Measurements from ENCODE around the gene HSPBP1. TPM values are rescaled to one million over a fixed set of nuclear protein-coding genes. Genes with fewer than 3 reads are reported as not detected.

The HSPBP1 gene
- total and polyA plus RNA-seq, 2 of the 4 experiments (the other 2 are of a cell fraction): 21.0 to 43.2 TPM

DNA sequence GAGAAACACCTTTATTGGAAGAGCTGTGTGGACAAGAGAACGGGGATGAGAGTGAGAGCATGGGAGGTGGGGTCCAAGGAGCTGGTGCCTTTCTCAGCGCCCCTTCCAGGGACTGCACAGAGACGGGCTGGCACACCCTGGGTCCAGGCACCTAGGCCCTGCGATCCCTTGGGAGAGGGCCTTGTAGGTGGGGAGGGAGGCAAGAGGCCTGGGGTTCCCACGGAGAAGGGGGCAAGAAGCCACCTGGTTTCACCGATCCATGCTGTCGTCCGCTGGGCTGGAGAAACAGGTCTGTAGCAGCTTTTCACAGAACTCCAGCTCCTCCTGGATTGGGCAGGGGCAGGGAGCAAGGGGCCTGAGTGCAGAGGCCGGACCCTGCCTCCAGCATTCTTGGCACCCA, 17.6 kb downstream of the HSPBP1 start:
- Histone ChIP-seq H2AK9ac (replicated peaks; ENCODE audit: low read depth, low read length, poor library complexity) (no peak overlapping the region), H3K56ac (ENCODE audit: extremely low read depth, insufficient read depth, low read length) (no peak overlapping the region), H3K9me3 (ENCODE audit: control insufficient read depth, insufficient read depth, low read length) (no peaks in the 10 kb centered on the region), H2AFZ (replicated peaks; ENCODE audit: low read length, poor library complexity) (no peak overlapping the region), H2BK20ac (ENCODE audit: low read depth, low read length) (no peak overlapping the region), H3K4me3 (ENCODE audit: insufficient read depth, low read depth, low read length) (no peak overlapping the region), H2BK120ac (ENCODE audit: low read depth, low read length) (no peak overlapping the region), H3K18ac (ENCODE audit: low read depth, low read length) (no peak overlapping the region), H3K14ac (replicated peaks; ENCODE audit: low read depth, low read length) (no peak overlapping the region), H2AK5ac (ENCODE audit: low read depth, low read length) (no peak overlapping the region), H3K9ac (ENCODE audit: low read depth, low read length) (no peak overlapping the region), H3K36me3 (ENCODE audit: control insufficient read depth, insufficient read depth, low read length) (no peaks in the 10 kb centered on the region), H3K27me3 (ENCODE audit: control insufficient read depth, insufficient read depth, low read length) (no peaks in the 10 kb centered on the region), H2BK15ac (ENCODE audit: low read depth, low read length) (no peak overlapping the region), H3K4ac (ENCODE audit: low read depth, low read length) (no peak overlapping the region), H3K4me2 (ENCODE audit: low read depth, low read length) (no peak overlapping the region), H4K91ac (ENCODE audit: insufficient read depth, low read depth, low read length) (no peak overlapping the region), H2BK5ac (ENCODE audit: low read depth, low read length, poor library complexity, severe bottlenecking) (no peak overlapping the region), H3K79me1 (ENCODE audit: low read depth in 1 of 2, low read length in 2 of 2) (peaks cover 0 to 23% of the 10 kb centered on the region in 2 experiments; a peak in 3 of 4 replicates), H3K4me1 (ENCODE audit: control insufficient read depth, insufficient read depth, low read length) (peaks cover 2% of the 10 kb centered on the region; the same call in 1 of the 2 replicates), H3K27ac (ENCODE audit: insufficient read depth, low read length) (no peak overlapping the region), H3K23ac (ENCODE audit: low read depth, low read length) (no peak overlapping the region), H4K5ac (ENCODE audit: low read depth, low read length) (no peak overlapping the region), H4K20me1 (ENCODE audit: insufficient read depth, low read length) (peaks cover 9% of the 10 kb centered on the region), H4K8ac (ENCODE audit: low read depth in 2 of 2, low read length in 2 of 2) (no peak overlapping the region), H3K9me1 (ENCODE audit: insufficient read depth, low read length) (peaks cover under 1% of the 10 kb centered on the region)
- intact Hi-C loops (cut with micrococcal nuclease) (no loop called here), in situ Hi-C loops (cut with MboI; ENCODE audit: low sequenced_read_pairs) (no loop called here), dilution Hi-C loops (cut with HindIII; ENCODE audit: low sequenced_read_pairs, unreplicated experiment) (no loop called here)
- TF ChIP-seq NFE2L2 (IDR thresholded peaks at IDR 0.05; ENCODE audit: low read depth, low read length): no peak
- TF ChIP-seq RFX5 (IDR thresholded peaks at IDR 0.05; ENCODE audit: low read depth, low read length): no peak
- TF ChIP-seq CHD1 (IDR thresholded peaks at IDR 0.05; ENCODE audit: low read depth, low read length): no peak
- TF ChIP-seq, protein P1, sequence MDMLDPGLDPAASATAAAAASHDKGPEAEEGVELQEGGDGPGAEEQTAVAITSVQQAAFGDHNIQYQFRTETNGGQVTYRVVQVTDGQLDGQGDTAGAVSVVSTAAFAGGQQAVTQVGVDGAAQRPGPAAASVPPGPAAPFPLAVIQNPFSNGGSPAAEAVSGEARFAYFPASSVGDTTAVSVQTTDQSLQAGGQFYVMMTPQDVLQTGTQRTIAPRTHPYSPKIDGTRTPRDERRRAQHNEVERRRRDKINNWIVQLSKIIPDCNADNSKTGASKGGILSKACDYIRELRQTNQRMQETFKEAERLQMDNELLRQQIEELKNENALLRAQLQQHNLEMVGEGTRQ (IDR thresholded peaks at IDR 0.05; ENCODE audit: low read depth, low read length): no peak
- TF ChIP-seq POLR2A (IDR thresholded peaks at IDR 0.05; ENCODE audit: low read depth, low read length): no peak
- no peak for TF ChIP-seq FOS (IDR thresholded peaks at IDR 0.05; ENCODE audit: low read depth, low read length)
- no peak for TF ChIP-seq MXI1 (IDR thresholded peaks at IDR 0.05; ENCODE audit: borderline replicate concordance, low read depth, low read length)
- TF ChIP-seq MAFK (IDR thresholded peaks at IDR 0.05; ENCODE audit: low read depth, low read length): no peak
- TF ChIP-seq, protein P2, sequence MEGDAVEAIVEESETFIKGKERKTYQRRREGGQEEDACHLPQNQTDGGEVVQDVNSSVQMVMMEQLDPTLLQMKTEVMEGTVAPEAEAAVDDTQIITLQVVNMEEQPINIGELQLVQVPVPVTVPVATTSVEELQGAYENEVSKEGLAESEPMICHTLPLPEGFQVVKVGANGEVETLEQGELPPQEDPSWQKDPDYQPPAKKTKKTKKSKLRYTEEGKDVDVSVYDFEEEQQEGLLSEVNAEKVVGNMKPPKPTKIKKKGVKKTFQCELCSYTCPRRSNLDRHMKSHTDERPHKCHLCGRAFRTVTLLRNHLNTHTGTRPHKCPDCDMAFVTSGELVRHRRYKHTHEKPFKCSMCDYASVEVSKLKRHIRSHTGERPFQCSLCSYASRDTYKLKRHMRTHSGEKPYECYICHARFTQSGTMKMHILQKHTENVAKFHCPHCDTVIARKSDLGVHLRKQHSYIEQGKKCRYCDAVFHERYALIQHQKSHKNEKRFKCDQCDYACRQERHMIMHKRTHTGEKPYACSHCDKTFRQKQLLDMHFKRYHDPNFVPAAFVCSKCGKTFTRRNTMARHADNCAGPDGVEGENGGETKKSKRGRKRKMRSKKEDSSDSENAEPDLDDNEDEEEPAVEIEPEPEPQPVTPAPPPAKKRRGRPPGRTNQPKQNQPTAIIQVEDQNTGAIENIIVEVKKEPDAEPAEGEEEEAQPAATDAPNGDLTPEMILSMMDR (conservative IDR thresholded peaks at IDR 0.05; ENCODE audit: low read depth, low read length): no peak
- no peak for TF ChIP-seq RAD21 (IDR thresholded peaks at IDR 0.05; ENCODE audit: low read length)
- TF ChIP-seq SMC3 (IDR thresholded peaks at IDR 0.05; ENCODE audit: low read depth, low read length): no peak
- no peak for TF ChIP-seq MAZ (IDR thresholded peaks at IDR 0.05; ENCODE audit: borderline replicate concordance, low read depth, low read length)
- TF ChIP-seq, protein P3, sequence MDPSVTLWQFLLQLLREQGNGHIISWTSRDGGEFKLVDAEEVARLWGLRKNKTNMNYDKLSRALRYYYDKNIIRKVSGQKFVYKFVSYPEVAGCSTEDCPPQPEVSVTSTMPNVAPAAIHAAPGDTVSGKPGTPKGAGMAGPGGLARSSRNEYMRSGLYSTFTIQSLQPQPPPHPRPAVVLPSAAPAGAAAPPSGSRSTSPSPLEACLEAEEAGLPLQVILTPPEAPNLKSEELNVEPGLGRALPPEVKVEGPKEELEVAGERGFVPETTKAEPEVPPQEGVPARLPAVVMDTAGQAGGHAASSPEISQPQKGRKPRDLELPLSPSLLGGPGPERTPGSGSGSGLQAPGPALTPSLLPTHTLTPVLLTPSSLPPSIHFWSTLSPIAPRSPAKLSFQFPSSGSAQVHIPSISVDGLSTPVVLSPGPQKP (IDR thresholded peaks at IDR 0.05; ENCODE audit: borderline replicate concordance, low read depth, low read length): no peak
- no peak for TF ChIP-seq BHLHE40 (IDR thresholded peaks at IDR 0.05; ENCODE audit: low read depth, low read length)
- TF ChIP-seq RCOR1 (IDR thresholded peaks at IDR 0.05; ENCODE audit: insufficient replicate concordance, low read length): no peak
- TF ChIP-seq CEBPB (IDR thresholded peaks at IDR 0.05; ENCODE audit: low read depth, low read length): no peak
- 97% methylated on average over 5 of the region's 9 CpGs; no CpG with 5 or more reads in 1 of the 2 experiments for WGBS, 2 experiments (ENCODE audit: extremely low coverage in 2 of 2, insufficient read length in 1 of 2)
- ATAC-seq (ENCODE audit: low read depth) (no peak), DNase-seq (no peak)
- ChIA-PET POLR2A (ENCODE audit: unreplicated experiment) (no interaction called here), CTCF (no interaction called here)
- no TSS peak for BruUV-seq (replicated peaks)
